Liver (tissue), 3 donors: Measurements from ENCODE around the gene SLC25A48.

Source experiments
- FOXA1 ChIP-seq: IDR thresholded peaks from 2 replicates; pipeline ENCODE4 v1.6.1; 2016; ENCODE audit warnings: antibody characterized with exemption
- RAD21 ChIP-seq, 2 donors: IDR thresholded peaks; 2 replicates each; pipeline ENCODE4 v1.6.1; 2016; ENCODE audit warnings: antibody characterized with exemption in 2 of 2, mild to moderate bottlenecking in 2 of 2
- REST ChIP-seq: IDR thresholded peaks from 2 replicates; pipeline ENCODE4 v1.6.1; 2016; ENCODE audit warnings: antibody characterized with exemption, mild to moderate bottlenecking
- SP1 ChIP-seq: IDR thresholded peaks from 2 replicates; pipeline ENCODE4 v1.6.1; 2018; ENCODE audit warnings: antibody characterized with exemption, mild to moderate bottlenecking
- TAF1 ChIP-seq: conservative IDR thresholded peaks from 2 replicates; pipeline ENCODE4 v1.6.1; 2016; ENCODE audit warnings: antibody characterized with exemption, mild to moderate bottlenecking
- TF ChIP-seq, protein P1 (sequence below): fragments of 150-350 bp; IDR thresholded peaks from 2 replicates; pipeline ENCODE4 v1.5.1; 2017; ENCODE audit warnings: improper control_type of control experiment, low read depth, low read length; ENCODE audit not compliant: missing input control
- TF ChIP-seq, protein P2 (sequence below): IDR thresholded peaks from 2 replicates; pipeline ENCODE4 v1.6.1; 2016; ENCODE audit warnings: antibody characterized with exemption
- donor health status: healthy.
- donor health status: healthy.

GRCh38 chr5:135814812-135815211 is 19.7 kb upstream of the SLC25A48 start:
- no peak for TF ChIP-seq FOXA1
- TF ChIP-seq, protein P1, sequence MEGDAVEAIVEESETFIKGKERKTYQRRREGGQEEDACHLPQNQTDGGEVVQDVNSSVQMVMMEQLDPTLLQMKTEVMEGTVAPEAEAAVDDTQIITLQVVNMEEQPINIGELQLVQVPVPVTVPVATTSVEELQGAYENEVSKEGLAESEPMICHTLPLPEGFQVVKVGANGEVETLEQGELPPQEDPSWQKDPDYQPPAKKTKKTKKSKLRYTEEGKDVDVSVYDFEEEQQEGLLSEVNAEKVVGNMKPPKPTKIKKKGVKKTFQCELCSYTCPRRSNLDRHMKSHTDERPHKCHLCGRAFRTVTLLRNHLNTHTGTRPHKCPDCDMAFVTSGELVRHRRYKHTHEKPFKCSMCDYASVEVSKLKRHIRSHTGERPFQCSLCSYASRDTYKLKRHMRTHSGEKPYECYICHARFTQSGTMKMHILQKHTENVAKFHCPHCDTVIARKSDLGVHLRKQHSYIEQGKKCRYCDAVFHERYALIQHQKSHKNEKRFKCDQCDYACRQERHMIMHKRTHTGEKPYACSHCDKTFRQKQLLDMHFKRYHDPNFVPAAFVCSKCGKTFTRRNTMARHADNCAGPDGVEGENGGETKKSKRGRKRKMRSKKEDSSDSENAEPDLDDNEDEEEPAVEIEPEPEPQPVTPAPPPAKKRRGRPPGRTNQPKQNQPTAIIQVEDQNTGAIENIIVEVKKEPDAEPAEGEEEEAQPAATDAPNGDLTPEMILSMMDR = no peak
- no peak for TF ChIP-seq RAD21 (IDR thresholded peaks at IDR 0.05)
- no peak for TF ChIP-seq TAF1
- TF ChIP-seq REST = no peak
- TF ChIP-seq, protein P2, sequence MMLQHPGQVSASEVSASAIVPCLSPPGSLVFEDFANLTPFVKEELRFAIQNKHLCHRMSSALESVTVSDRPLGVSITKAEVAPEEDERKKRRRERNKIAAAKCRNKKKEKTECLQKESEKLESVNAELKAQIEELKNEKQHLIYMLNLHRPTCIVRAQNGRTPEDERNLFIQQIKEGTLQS = no peak
- TF ChIP-seq SP1 = no peak
